DMS153 (cell line): ENCODE results near the gene CYTL1.
"Not testable (repeated sequence)": the region's sequence is repeated elsewhere in the genome, so short reads cannot be mapped to it uniquely, and the experiment has no call there.

ENCODE experiments used
- DNase-seq: peaks from one replicate; lab custom pipeline; 2025; lab: John Stamatoyannopoulos, UW

Gene CYTL1

GRCh38 chr4:5033281-5033841 is 14.1 kb upstream of the CYTL1 start:
- no peak for DNase-seq

GRCh38 chr4:5032813-5033212 is 13.6 kb upstream of the CYTL1 start:
- DNase-seq, result no peak

GRCh38 chr4:5030927-5031326 is 11.7 kb upstream of the CYTL1 start:
- no peak for DNase-seq

- DNase-seq, result no peak
These were observed 11.0 kb upstream of the CYTL1 start for GRCh38 chr4:5030221-5030620.

- no peak for DNase-seq
These were observed 10.2 kb upstream of the CYTL1 start for GRCh38 chr4:5029447-5029846.

- DNase-seq, result no peak
These were observed 9.2 kb upstream of the CYTL1 start for GRCh38 chr4:5028480-5028879.

GRCh38 chr4:5027346-5027745 is 8.1 kb upstream of the CYTL1 start:
- no peak for DNase-seq

- DNase-seq, result no peak
These were observed 7.1 kb upstream of the CYTL1 start for GRCh38 chr4:5026371-5026770.

GRCh38 chr4:5024673-5025072 is 5.4 kb upstream of the CYTL1 start:
- no peak for DNase-seq

- DNase-seq, result no peak
These were observed 2.3 kb upstream of the CYTL1 start for GRCh38 chr4:5021546-5021945.

- no peak for DNase-seq
These were observed 1.1 kb upstream of the CYTL1 start for GRCh38 chr4:5020341-5020740.

- DNase-seq, result no peak
These were observed 538 bp upstream of the CYTL1 start for GRCh38 chr4:5019796-5020195.

GRCh38 chr4:5018603-5019002 is 655 bp downstream of the CYTL1 start:
- no peak for DNase-seq

- DNase-seq, result no peak
These were observed 1.2 kb downstream of the CYTL1 start for GRCh38 chr4:5018096-5018495.

GRCh38 chr4:5014007-5014682 is 5.1 kb downstream of the CYTL1 start:
- DNase-seq, result no peak

- DNase-seq, result no peak
These were observed 6.3 kb downstream of the CYTL1 start for GRCh38 chr4:5012958-5013357.

GRCh38 chr4:5012244-5012898 is 6.9 kb downstream of the CYTL1 start:
- DNase-seq, result no peak

GRCh38 chr4:5010984-5011383 is 8.3 kb downstream of the CYTL1 start:
- DNase-seq, result no peak

GRCh38 chr4:5009796-5010195 is 9.5 kb downstream of the CYTL1 start:
- no peak for DNase-seq

GRCh38 chr4:5006932-5007331 is 12.3 kb downstream of the CYTL1 start:
- DNase-seq, result not testable (repeated sequence)

- DNase-seq, result no peak
These were observed 14.8 kb downstream of the CYTL1 start for GRCh38 chr4:5004496-5004895.

- no peak for DNase-seq
These were observed 15.3 kb downstream of the CYTL1 start for GRCh38 chr4:5003918-5004317.

- DNase-seq, result no peak
These were observed 15.8 kb downstream of the CYTL1 start for GRCh38 chr4:5003372-5003857.
